CD8-positive, alpha-beta memory T cell (primary cell): ENCODE results near the gene CNKSR2. TPM values are rescaled to one million over a fixed set of nuclear protein-coding genes. Genes with fewer than 3 reads are reported as not detected.

Source experiments
- CTCF ChIA-PET: fragments of 350-600 bp; sonication (Branson Sonifier 250); formaldehyde crosslinking; loops from one replicate; lab custom pipeline; 2021; ENCODE audit warnings: antibody characterized with exemption; lab: Charles Lee
- POLR2A ChIA-PET: fragments of 350-600 bp; sonication (Branson Sonifier 250); formaldehyde crosslinking; loops from one replicate; lab custom pipeline; 2021; ENCODE audit warnings: antibody characterized with exemption; lab: Charles Lee
- DNase-seq, 5 donors: peaks; one replicate each; pipeline versions ENCODE4 v3.0.0 to v3.0.0-alpha.2; 2020 to 2022; ENCODE audit warnings: mixed read lengths in 1 of 5
- H3K27ac ChIP-seq: one replicate; pipeline ENCODE4 v1.7.0; 2013; ENCODE audit warnings: low read depth, mild to moderate bottlenecking, low read length, moderate library complexity
- H3K27me3 ChIP-seq: 2 replicates; pipeline ENCODE4 v1.7.0; 2013; ENCODE audit warnings: low read length, mild to moderate bottlenecking; ENCODE audit not compliant: insufficient read depth, poor library complexity, severe bottlenecking
- H3K36me3 ChIP-seq: 2 replicates; pipeline ENCODE4 v1.7.0; 2013; ENCODE audit warnings: mild to moderate bottlenecking, low read length, moderate library complexity; ENCODE audit not compliant: insufficient read depth
- H3K4me1 ChIP-seq: 2 replicates; pipeline ENCODE4 v1.7.0; 2013; ENCODE audit warnings: mild to moderate bottlenecking, low read length, moderate library complexity; ENCODE audit not compliant: insufficient read depth
- H3K4me3 ChIP-seq: 2 replicates; pipeline ENCODE4 v1.7.0; 2013; ENCODE audit warnings: mild to moderate bottlenecking, low read length
- H3K9me3 ChIP-seq: 2 replicates; pipeline ENCODE4 v1.7.0; 2013; ENCODE audit warnings: mild to moderate bottlenecking, low read length
- H3K27ac Mint-ChIP-seq, 8 donors: one replicate each; pipeline ENCODE4 v1.8.0; 2020 to 2021; ENCODE audit warnings: mixed read lengths in 8 of 8, mild to moderate bottlenecking in 6 of 8, inconsistent platforms in 3 of 8, moderate library complexity in 3 of 8
- H3K27me3 Mint-ChIP-seq, 2 donors: one replicate each; pipeline ENCODE4 v1.8.0; 2020 to 2021; ENCODE audit warnings: mixed read lengths in 2 of 2, mild to moderate bottlenecking in 1 of 2, moderate library complexity in 1 of 2
- H3K36me3 Mint-ChIP-seq, 3 donors: one replicate each; pipeline ENCODE4 v1.8.0; 2020 to 2021; ENCODE audit warnings: mixed read lengths in 3 of 3, inconsistent platforms in 1 of 3, mild to moderate bottlenecking in 1 of 3
- H3K4me1 Mint-ChIP-seq, 3 donors: one replicate each; pipeline ENCODE4 v1.8.0; 2020 to 2021; ENCODE audit warnings: mixed read lengths in 3 of 3, inconsistent platforms in 1 of 3, mild to moderate bottlenecking in 1 of 3
- H3K4me3 Mint-ChIP-seq, 7 donors: one replicate each; pipeline ENCODE4 v1.8.0; 2020 to 2021; ENCODE audit warnings: mixed read lengths in 7 of 7, mild to moderate bottlenecking in 6 of 7, moderate library complexity in 4 of 7, inconsistent platforms in 2 of 7
- H3K9me3 Mint-ChIP-seq, 5 donors: one replicate each; pipeline ENCODE4 v1.8.0; 2020 to 2022; ENCODE audit warnings: mixed read lengths in 5 of 5, mild to moderate bottlenecking in 3 of 5, moderate library complexity in 2 of 5, inconsistent platforms in 1 of 5
- polyA plus RNA-seq: library from polyadenylated mRNA; unstranded; fragments of 300-500 nt; fragmentation: Illumina TruSeq; gene quantifications from one replicate; pipeline ENCODE4 v1.2.3, GENCODE V29; 2021
- total RNA-seq, 2 experiments: library from RNA; stranded (reverse); gene quantifications; one replicate each; pipeline ENCODE4 v1.2.3, GENCODE V29; 2021

CNKSR2 gene
- total and polyA plus RNA-seq, 3 experiments from 2014 or later = 4.1 to 5.8 (median 4.2) TPM

DNA sequence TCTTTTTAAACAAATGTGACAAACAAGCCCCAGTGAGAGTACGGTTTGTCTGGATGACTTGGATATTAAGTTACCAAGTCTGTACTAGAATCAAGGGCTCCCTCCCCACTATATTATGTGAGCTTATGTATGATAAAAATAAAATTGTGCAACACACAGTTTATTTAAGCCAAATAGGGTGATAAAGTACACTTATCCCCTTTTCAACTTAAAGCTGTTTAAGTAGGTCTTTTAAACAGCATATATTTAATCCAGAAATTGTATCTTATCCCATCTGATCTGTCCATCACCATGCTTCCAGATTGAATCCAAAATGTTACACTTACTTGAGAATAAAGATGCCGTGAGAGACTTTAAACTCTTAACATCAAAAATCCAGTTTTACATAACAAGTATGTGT lies 285.9 kb downstream of the CNKSR2 start:
- no peak overlapping the region for H3K4me3 Mint-ChIP-seq
- Histone ChIP-seq H3K36me3 (no peaks in the 10 kb centered on the region), H3K4me3 (no peak overlapping the region), H3K9me3 (no peaks in the 10 kb centered on the region), H3K4me1 (no peaks in the 10 kb centered on the region), H3K27me3 (no peaks in the 10 kb centered on the region), H3K27ac (no peak overlapping the region)
- ChIA-PET POLR2A (no interaction called here), CTCF (no interaction called here)
- DNase-seq = no peak
- no peak overlapping the region for H3K27ac Mint-ChIP-seq
- H3K27me3 Mint-ChIP-seq = peaks cover 13 to 25% of the 10 kb centered on the region in 2 donors
- H3K9me3 Mint-ChIP-seq = peaks cover 0 to 3% (median 0%) of the 10 kb centered on the region in 5 donors
- H3K36me3 Mint-ChIP-seq = peaks cover 0 to 3% (median 0%) of the 10 kb centered on the region in 3 donors
- peaks cover 2 to 5% (median 4%) of the 10 kb centered on the region in 3 donors for H3K4me1 Mint-ChIP-seq

DNA sequence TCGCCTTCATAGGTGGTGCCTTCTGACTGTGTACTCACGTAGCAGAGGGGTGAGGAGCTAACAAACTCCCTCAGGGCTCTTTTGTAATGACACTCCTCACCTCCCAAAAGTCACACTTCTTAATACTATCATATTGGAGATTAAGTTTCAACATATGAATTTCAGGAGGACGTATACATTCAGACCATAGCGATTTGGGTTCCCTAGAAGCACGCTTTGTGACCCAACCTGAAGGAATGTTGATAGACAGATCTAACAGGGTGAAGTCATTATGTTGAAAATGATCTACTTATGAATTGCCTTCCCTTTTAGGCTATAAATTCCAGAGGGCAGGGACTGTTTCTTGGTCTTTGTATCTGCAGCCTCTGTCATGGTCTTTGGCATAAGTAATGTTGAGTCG lies 287.1 kb downstream of the CNKSR2 start:
- Histone ChIP-seq H3K9me3 (no peaks in the 10 kb centered on the region), H3K4me1 (no peaks in the 10 kb centered on the region), H3K27ac (no peak overlapping the region), H3K4me3 (no peak overlapping the region), H3K36me3 (no peaks in the 10 kb centered on the region), H3K27me3 (no peaks in the 10 kb centered on the region)
- Mint-ChIP-seq H3K36me3 (peaks cover 0 to 3% (median 0%) of the 10 kb centered on the region in 3 donors), H3K9me3 (peaks cover 0 to 3% (median 0%) of the 10 kb centered on the region in 5 donors), H3K4me1 (peaks cover 2 to 5% (median 4%) of the 10 kb centered on the region in 3 donors), H3K27me3 (peaks cover 15 to 25% of the 10 kb centered on the region in 2 donors), H3K27ac (no peak overlapping the region), H3K4me3 (no peak overlapping the region)
- ChIA-PET POLR2A (no interaction called here), CTCF (no interaction called here)
- no peak for DNase-seq

DNA sequence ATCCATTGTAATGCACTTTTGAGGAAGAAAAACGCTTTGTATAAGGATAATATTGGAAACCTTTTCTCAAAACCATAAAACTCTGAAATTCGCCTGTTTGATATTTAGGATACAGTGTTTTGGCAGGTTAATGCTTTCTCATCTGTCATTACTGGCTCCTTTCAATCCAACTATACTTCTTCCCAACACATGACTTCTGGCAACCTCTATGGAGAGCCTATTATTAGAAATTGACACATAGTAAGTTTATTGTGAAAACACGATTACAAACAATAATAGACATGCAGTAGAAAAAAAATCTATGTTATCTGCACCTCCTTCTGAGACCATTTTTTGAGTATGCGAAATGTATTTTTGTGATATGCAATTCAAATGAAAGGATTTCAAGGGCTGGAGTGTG lies 288.5 kb downstream of the CNKSR2 start:
- Mint-ChIP-seq H3K4me1 (peaks cover 2 to 5% (median 4%) of the 10 kb centered on the region in 3 donors), H3K4me3 (no peak overlapping the region), H3K9me3 (peaks cover 0 to 3% (median 0%) of the 10 kb centered on the region in 5 donors), H3K27me3 (peaks cover 16 to 25% of the 10 kb centered on the region in 2 donors), H3K27ac (no peak overlapping the region), H3K36me3 (peaks cover 0 to 3% (median 0%) of the 10 kb centered on the region in 3 donors)
- Histone ChIP-seq H3K27ac (no peak overlapping the region), H3K27me3 (no peaks in the 10 kb centered on the region), H3K36me3 (no peaks in the 10 kb centered on the region), H3K4me3 (no peak overlapping the region), H3K9me3 (no peaks in the 10 kb centered on the region), H3K4me1 (no peaks in the 10 kb centered on the region)
- POLR2A ChIA-PET = no interaction called here
- no peak for DNase-seq
- CTCF ChIA-PET = no interaction called here

DNA sequence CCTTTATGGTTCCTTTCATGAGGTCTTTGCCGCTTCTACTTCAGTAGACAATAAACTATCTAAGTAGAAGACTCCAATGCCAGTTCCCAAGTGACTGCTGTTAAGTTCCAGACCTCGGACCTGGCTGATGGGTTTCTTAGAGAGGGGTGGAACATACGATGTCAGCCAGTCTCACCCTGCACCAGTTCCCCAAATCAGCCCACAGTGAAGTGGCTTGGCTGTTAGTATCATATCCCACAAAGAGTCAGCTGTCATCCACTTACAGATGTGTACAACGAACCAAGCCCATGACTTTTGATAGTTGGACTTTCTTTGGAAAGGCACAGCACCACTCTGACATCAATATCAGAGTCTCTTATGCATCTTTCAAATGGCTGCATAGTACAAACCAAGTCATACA lies 292.0 kb downstream of the CNKSR2 start:
- no peak overlapping the region for H3K27ac ChIP-seq
- no peak overlapping the region for H3K4me3 ChIP-seq
- no peaks in the 10 kb centered on the region for H3K9me3 ChIP-seq
- no peaks in the 10 kb centered on the region for H3K36me3 Mint-ChIP-seq
- H3K27me3 ChIP-seq = no peaks in the 10 kb centered on the region
- CTCF ChIA-PET = no interaction called here
- H3K4me1 ChIP-seq = no peaks in the 10 kb centered on the region
- peaks cover 12 to 20% of the 10 kb centered on the region in 2 donors for H3K27me3 Mint-ChIP-seq
- DNase-seq = no peak
- H3K4me1 Mint-ChIP-seq = no peaks in the 10 kb centered on the region
- H3K9me3 Mint-ChIP-seq = peaks cover 0 to 2% (median 0%) of the 10 kb centered on the region in 5 donors
- H3K27ac Mint-ChIP-seq = no peak overlapping the region
- POLR2A ChIA-PET = no interaction called here
- H3K36me3 ChIP-seq = no peaks in the 10 kb centered on the region
- no peak overlapping the region for H3K4me3 Mint-ChIP-seq

DNA sequence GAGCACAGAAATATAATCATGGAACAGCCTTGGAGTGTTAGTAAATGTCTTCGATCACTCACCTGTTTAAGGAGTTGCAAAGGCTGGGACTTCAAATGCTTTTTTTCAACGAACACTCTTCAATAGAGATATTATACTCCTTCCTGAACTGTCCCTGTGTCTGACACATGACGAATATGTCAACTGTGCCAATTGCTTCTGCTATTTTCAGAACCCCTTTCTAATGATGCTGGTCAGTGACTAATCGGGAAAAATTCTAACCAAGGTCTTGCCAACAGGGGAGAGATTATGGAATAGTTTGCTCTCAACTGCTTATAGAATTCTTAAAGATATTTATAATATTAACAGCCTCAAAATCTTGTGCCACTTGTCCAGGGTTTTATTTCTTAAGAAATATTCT lies 292.5 kb downstream of the CNKSR2 start:
- H3K9me3 ChIP-seq = no peaks in the 10 kb centered on the region
- no peak overlapping the region for H3K27ac ChIP-seq
- Mint-ChIP-seq H3K9me3 (peaks cover 0 to 2% (median 0%) of the 10 kb centered on the region in 5 donors), H3K27me3 (peaks cover 12 to 20% of the 10 kb centered on the region in 2 donors), H3K36me3 (no peaks in the 10 kb centered on the region), H3K4me3 (no peak overlapping the region), H3K27ac (no peak overlapping the region), H3K4me1 (no peaks in the 10 kb centered on the region)
- ChIA-PET POLR2A (no interaction called here), CTCF (no interaction called here)
- H3K27me3 ChIP-seq = no peaks in the 10 kb centered on the region
- H3K36me3 ChIP-seq = no peaks in the 10 kb centered on the region
- H3K4me3 ChIP-seq = no peak overlapping the region
- DNase-seq = no peak
- no peaks in the 10 kb centered on the region for H3K4me1 ChIP-seq

DNA sequence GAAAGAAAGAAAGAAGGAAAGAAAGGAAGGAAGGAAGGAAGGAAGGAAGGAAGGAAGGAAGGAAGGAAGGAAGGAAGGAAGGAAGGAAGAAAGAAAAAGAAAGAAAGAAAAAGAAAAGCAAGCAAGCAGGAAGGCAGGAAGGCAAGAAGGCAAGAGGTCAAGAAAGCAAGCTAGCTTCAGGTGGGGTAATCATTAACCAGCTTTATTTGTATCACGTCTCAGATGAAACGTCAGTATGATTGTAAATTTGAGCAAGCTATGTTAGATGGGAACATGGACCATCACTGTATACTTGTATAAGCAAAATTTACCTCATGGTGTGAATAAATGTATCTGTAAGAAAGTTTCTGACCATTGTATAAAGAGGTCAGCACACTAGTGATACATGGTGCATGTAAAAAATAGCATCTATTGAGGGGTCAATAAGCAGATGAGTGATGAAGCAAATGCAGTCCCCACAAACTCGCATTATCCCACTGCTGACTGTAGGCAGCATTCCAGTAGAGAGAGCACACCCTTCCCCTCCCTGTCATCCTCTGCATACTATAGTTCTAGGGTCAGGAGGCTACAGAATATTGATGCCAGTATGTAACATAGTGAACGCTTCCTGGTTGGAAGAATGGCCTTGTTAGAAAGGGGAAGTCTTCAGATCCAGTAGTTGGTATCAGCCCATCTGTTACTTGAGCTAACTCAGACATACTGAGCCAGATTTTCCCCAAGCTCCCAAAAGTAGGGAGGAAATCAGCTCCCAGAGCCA lies 300.4 kb downstream of the CNKSR2 start:
- H3K4me1 Mint-ChIP-seq = no peaks in the 10 kb centered on the region
- no peaks in the 10 kb centered on the region for H3K4me1 ChIP-seq
- no peaks in the 10 kb centered on the region for H3K36me3 ChIP-seq
- no peaks in the 10 kb centered on the region for H3K9me3 Mint-ChIP-seq
- H3K27me3 ChIP-seq = no peaks in the 10 kb centered on the region
- POLR2A ChIA-PET = no interaction called here
- CTCF ChIA-PET = no interaction called here
- no peak for DNase-seq
- no peaks in the 10 kb centered on the region for H3K36me3 Mint-ChIP-seq
- peaks cover 4 to 13% of the 10 kb centered on the region in 2 donors for H3K27me3 Mint-ChIP-seq
- peak overlapping the region in 1 of 8 donors; percentile 87 for H3K27ac Mint-ChIP-seq
- H3K27ac ChIP-seq = no peak overlapping the region
- H3K4me3 Mint-ChIP-seq = no peak overlapping the region
- no peak overlapping the region for H3K4me3 ChIP-seq
- no peaks in the 10 kb centered on the region for H3K9me3 ChIP-seq

DNA sequence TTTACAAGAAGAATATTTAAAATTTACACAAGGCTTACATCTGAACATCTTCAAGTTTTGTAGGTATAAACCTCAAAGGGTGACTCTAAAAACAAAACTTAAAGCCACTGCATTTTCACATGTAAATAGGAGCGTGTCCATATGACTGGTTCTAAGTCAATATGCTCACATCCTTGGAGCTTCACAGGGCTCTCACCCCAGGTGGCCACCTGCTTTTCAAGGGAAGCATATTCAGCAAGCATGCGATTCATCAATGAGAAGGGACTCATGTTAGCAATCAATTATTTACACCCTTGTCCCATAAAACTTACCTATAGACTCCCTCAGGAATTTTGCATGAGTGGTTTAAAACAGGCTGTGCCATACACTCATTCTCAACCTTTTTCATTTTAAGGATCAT lies 301.7 kb downstream of the CNKSR2 start:
- no peaks in the 10 kb centered on the region for H3K36me3 Mint-ChIP-seq
- peaks cover 4 to 13% of the 10 kb centered on the region in 2 donors for H3K27me3 Mint-ChIP-seq
- H3K27ac Mint-ChIP-seq = no peak overlapping the region
- ChIA-PET POLR2A (no interaction called here), CTCF (no interaction called here)
- no peaks in the 10 kb centered on the region for H3K27me3 ChIP-seq
- H3K4me1 Mint-ChIP-seq = no peaks in the 10 kb centered on the region
- no peaks in the 10 kb centered on the region for H3K4me1 ChIP-seq
- DNase-seq = no peak
- no peaks in the 10 kb centered on the region for H3K36me3 ChIP-seq
- H3K4me3 Mint-ChIP-seq = no peak overlapping the region
- no peaks in the 10 kb centered on the region for H3K9me3 ChIP-seq
- H3K9me3 Mint-ChIP-seq = no peaks in the 10 kb centered on the region
- no peak overlapping the region for H3K27ac ChIP-seq
- no peak overlapping the region for H3K4me3 ChIP-seq

DNA sequence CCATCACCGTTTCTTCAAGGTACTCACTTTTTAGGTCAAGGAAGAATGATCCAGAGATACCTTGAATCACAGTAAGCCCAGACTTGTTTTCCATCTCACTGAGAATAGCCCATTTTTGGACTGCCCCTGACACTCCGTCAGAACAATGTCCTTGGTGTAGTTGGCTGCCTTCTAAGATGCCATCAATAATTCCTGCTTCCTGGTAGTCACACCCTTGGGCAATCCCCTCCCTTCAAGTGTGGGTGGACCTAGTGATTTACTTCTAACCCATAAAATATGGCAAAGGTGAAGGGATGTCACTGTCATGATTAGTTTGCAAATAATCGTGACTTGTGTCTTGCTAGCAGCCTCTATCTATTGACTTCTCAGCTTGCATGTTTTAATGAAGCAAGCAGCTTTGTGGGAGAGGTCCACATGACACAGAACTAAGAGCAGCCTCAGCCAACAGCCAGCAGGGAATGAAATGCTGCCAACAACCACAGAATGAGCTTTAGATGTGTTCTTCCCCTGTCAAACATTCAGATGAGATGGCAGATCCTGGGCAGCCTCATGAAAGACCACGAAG lies 303.9 kb downstream of the CNKSR2 start:
- H3K4me1 Mint-ChIP-seq = no peaks in the 10 kb centered on the region
- CTCF ChIA-PET = no interaction called here
- H3K4me3 ChIP-seq = no peak overlapping the region

More for the DNA sequence above, 303.9 kb downstream of the CNKSR2 start:
- H3K27ac ChIP-seq = no peak overlapping the region
- H3K27ac Mint-ChIP-seq = no peak overlapping the region
- POLR2A ChIA-PET = no interaction called here
- no peaks in the 10 kb centered on the region for H3K36me3 ChIP-seq
- no peak overlapping the region for H3K4me3 Mint-ChIP-seq
- H3K9me3 Mint-ChIP-seq = no peaks in the 10 kb centered on the region
- H3K9me3 ChIP-seq = no peaks in the 10 kb centered on the region
- H3K27me3 ChIP-seq = no peaks in the 10 kb centered on the region
- no peaks in the 10 kb centered on the region for H3K36me3 Mint-ChIP-seq
- DNase-seq = no peak
- H3K27me3 Mint-ChIP-seq = peaks cover 0 to 13% of the 10 kb centered on the region in 2 donors
- H3K4me1 ChIP-seq = no peaks in the 10 kb centered on the region
